Activated CD8-positive, alpha-beta T cell treated with anti-CD3 and anti-CD28 coated beads for 36 hours (primary cell): ENCODE data around the gene GABARAPL2. TPM values are rescaled to one million over a fixed set of nuclear protein-coding genes. Genes with fewer than 3 reads are reported as not detected.

ENCODE experiments used
- ATAC-seq: fragments of 200-7000 bp; cut with Tn5 transposase; one replicate; pipeline ENCODE4 v1.10.0; 2021; ENCODE audit warnings: mild to moderate bottlenecking, moderate library complexity
- CTCF ChIA-PET: fragments of 350-600 bp; sonication (Branson Sonifier 250); formaldehyde crosslinking; loops from one replicate; lab custom pipeline; 2021; ENCODE audit warnings: antibody characterized with exemption; lab: Charles Lee
- POLR2A ChIA-PET: fragments of 350-600 bp; sonication (Branson Sonifier 250); formaldehyde crosslinking; loops from one replicate; lab custom pipeline; 2021; ENCODE audit warnings: antibody characterized with exemption; lab: Charles Lee
- DNase-seq: peaks from one replicate; pipeline ENCODE4 v3.0.0-alpha.2; 2020
- H3K27ac Mint-ChIP-seq: one replicate; pipeline ENCODE4 v1.8.0; 2021; ENCODE audit warnings: mild to moderate bottlenecking, mixed read lengths
- H3K27me3 Mint-ChIP-seq: one replicate; pipeline ENCODE4 v1.8.0; 2021; ENCODE audit warnings: mixed read lengths
- H3K36me3 Mint-ChIP-seq: one replicate; pipeline ENCODE4 v1.8.0; 2021; ENCODE audit warnings: low read depth, mixed read lengths
- H3K4me1 Mint-ChIP-seq: one replicate; pipeline ENCODE4 v1.8.0; 2021; ENCODE audit warnings: low read depth, mixed read lengths
- H3K4me3 Mint-ChIP-seq: one replicate; pipeline ENCODE4 v1.8.0; 2021; ENCODE audit warnings: mild to moderate bottlenecking, moderate library complexity, mixed read lengths
- H3K9me3 Mint-ChIP-seq: one replicate; pipeline ENCODE4 v1.8.0; 2021; ENCODE audit warnings: mixed read lengths
- CTCF ChIP-seq: fragments of 200-600 bp; IDR thresholded peaks from one replicate; pipeline ENCODE4 v1.8.0; 2022; ENCODE audit warnings: antibody characterized with exemption, mild to moderate bottlenecking
- intact Hi-C: fragments of 100-400 bp; cut with micrococcal nuclease; formaldehyde crosslinking; loops from one replicate; pipeline ENCODE4 v1.10.0; 2022
- total RNA-seq, 2 experiments: library from RNA; stranded (reverse); gene quantifications; one replicate each; pipeline ENCODE4 v1.2.3, GENCODE V29; 2021

GABARAPL2 gene
- total RNA-seq, 2 experiments from 2014 or later = 56.3 to 57.4 TPM

GRCh38 chr16:75558846-75559401 is 7.3 kb upstream of the GABARAPL2 start:
- H3K27me3 Mint-ChIP-seq = peaks cover 6% of the 10 kb centered on the region

DNA sequence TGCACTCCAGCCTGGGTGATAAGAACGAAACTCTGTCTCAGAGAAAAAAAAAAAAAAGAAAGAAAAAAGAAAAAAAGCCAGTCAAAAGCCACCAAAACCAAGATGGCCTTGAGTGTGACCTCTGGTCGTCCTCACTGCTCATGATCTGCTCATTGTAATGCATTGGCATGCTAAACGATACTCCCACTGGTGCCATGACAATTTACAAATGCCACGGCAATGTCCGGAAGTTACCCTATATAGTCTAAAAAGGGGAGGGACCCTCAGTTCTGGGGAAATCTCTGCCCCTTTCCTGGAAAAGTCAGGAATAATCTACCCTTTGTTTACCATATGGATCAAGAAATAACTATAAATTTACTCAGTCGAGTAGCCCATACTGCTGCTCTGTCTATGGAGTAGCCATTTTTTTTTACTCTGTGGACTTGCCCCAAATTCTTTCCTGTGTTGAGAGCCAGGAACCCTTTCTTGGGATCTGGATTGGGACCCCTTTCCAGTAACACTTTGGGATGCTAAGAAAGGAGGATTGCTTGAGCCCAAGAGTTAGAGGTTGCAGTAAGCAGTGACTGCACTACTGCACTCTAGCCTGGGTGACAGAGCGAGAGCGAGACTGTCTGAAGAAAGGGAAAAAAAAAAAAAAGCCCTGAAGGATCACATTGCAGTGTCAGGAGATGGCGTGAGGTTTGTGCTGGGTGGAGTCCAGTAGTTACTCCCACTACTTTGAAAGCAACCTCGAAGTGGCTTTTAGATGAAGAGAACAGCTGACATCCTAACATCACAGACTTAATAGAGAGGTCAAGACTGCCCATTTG is 6.4 kb upstream of the GABARAPL2 start:
- DNase-seq (no peak), ATAC-seq (no peak)
- TF ChIP-seq CTCF = no peak
- ChIA-PET CTCF (interaction anchor here (1.5 kb wide), 1 partner anchor 43 kb away, joined by 3 read pairs; no protein-coding TSS in a partner anchor), POLR2A (no interaction called here)
- peaks cover 5% of the 10 kb centered on the region for H3K4me1 Mint-ChIP-seq
- no peak overlapping the region for H3K27ac Mint-ChIP-seq
- H3K36me3 Mint-ChIP-seq = no peaks in the 10 kb centered on the region
- H3K27me3 Mint-ChIP-seq = peaks cover 7% of the 10 kb centered on the region
- intact Hi-C loops = no loop called here
- H3K9me3 Mint-ChIP-seq = no peaks in the 10 kb centered on the region
- no peak overlapping the region for H3K4me3 Mint-ChIP-seq

More at GRCh38 chr16:75558846-75559401, 7.3 kb upstream of the GABARAPL2 start:
- DNase-seq = no peak
- Mint-ChIP-seq H3K9me3 (no peaks in the 10 kb centered on the region), H3K36me3 (no peaks in the 10 kb centered on the region), H3K27ac (no peak overlapping the region), H3K4me1 (peaks cover 4% of the 10 kb centered on the region), H3K4me3 (no peak overlapping the region)
- intact Hi-C loops = no loop called here
- TF ChIP-seq CTCF = no peak
- ATAC-seq = no peak
- CTCF ChIA-PET = no interaction called here
- POLR2A ChIA-PET = interaction anchor here (3.7 kb wide), 1 partner anchor 8 kb away, joined by 19 read pairs; the partner anchor contains the start of gene GABARAPL2

DNA sequence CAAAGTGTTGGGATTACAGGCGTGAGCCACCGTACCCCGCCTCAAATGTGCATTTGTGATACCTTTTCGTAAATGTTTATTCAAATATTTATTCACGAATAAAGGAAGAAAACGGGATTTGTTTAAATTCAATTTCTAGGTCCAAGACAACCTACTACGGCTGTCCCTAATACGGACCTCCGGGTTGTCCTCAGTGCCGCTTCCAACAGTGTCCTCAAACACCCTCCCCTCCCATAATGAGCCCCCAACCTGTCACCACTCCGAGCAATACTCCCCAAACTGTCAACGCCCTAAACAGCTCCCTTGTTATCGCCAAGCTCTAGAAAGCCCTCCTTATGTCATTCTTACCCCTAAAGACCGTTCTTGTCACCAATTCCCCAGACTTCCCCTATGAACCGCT is 539 bp upstream of the GABARAPL2 start:
- POLR2A ChIA-PET = interaction anchor here (0.6 to 3.9 kb wide), 8 partner anchors 9 to 83 kb away, joined by 3 to 19 read pairs (median 4); partner anchors contain the start of genes ADAT1 and TMEM231
- Mint-ChIP-seq H3K4me1 (peaks cover 30% of the 10 kb centered on the region), H3K27ac (peak overlapping the region; percentile 98), H3K36me3 (peaks cover 4% of the 10 kb centered on the region), H3K4me3 (peak overlapping the region; percentile 93), H3K9me3 (no peaks in the 10 kb centered on the region), H3K27me3 (peaks cover 7% of the 10 kb centered on the region)
- intact Hi-C loops = loop anchor here (2.0 kb wide), 1 partner anchor 57 kb away; the partner anchor contains the start of gene ADAT1
- CTCF ChIA-PET = interaction anchor here (0.9 to 2.3 kb wide), 5 partner anchors 30 to 101 kb away, joined by 4 to 10 read pairs (median 4); partner anchors contain the start of genes ADAT1, CHST5, KARS1 and TERF2IP
- no peak for TF ChIP-seq CTCF
- ATAC-seq = no peak
- no peak for DNase-seq

DNA sequence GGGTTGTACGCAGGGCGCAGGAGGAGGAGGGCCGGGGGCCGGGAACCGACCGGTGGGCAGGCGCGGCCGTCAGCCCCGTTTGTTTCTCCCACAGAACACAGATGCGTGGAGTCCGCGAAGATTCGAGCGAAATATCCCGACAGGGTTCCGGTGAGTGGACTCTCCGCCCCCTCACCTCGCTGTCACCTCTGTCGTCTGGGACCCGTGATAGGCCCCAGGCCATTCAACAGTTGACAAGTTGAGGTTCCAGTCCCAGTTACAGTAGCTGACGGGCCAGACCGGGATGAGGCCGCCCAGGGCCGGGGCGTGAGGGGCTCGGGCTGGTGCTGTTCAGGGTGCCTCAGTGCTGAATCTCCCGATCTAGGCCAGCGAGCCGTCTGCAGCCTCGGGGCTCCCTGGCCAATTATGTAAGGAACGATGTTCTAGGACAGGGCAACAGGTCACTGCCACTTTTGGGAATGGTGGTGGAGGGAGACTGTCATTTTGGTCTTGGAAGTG is 628 bp downstream of the GABARAPL2 start:
- ChIA-PET CTCF (interaction anchor here (1.8 to 2.5 kb wide), 2 partner anchors 81 to 101 kb away, joined by 4 to 9 read pairs; partner anchors contain the start of genes KARS1, TERF2IP and TMEM170A), POLR2A (interaction anchor here (1.0 to 3.9 kb wide), 5 partner anchors 10 to 81 kb away, joined by 3 to 19 read pairs (median 4); partner anchors contain the start of genes ADAT1, TERF2IP and TMEM231)
- peaks cover 9% of the 10 kb centered on the region for H3K36me3 Mint-ChIP-seq

More for the DNA sequence above, 628 bp downstream of the GABARAPL2 start:
- H3K4me3 Mint-ChIP-seq = peak overlapping the region; percentile 93
- H3K9me3 Mint-ChIP-seq = no peaks in the 10 kb centered on the region
- DNase-seq (peak; percentile 46), ATAC-seq (peak; percentile 5)
- no peak for TF ChIP-seq CTCF
- H3K4me1 Mint-ChIP-seq = peaks cover 34% of the 10 kb centered on the region
- peak overlapping the region; percentile 68 for H3K27ac Mint-ChIP-seq
- H3K27me3 Mint-ChIP-seq = peaks cover 7% of the 10 kb centered on the region
- intact Hi-C loops = loop anchor here (2.0 kb wide), 1 partner anchor 56 kb away; the partner anchor contains the start of gene ADAT1
